Progenitor cell of endocrine pancreas (in vitro differentiated cells): Measurements from ENCODE around the gene PHTF1. TPM values are rescaled to one million over a fixed set of nuclear protein-coding genes. Genes with fewer than 3 reads are reported as not detected.
A peak's percentile ranks its signal among the peaks of the same experiment; 100 is the strongest.

Experiments
- DNase-seq: peaks from one replicate; pipeline ENCODE4 v3.0.0; 2021; ENCODE audit warnings: low spot score; ENCODE audit not compliant: unreplicated experiment
- H3K27ac Mint-ChIP-seq: 2 replicates; pipeline ENCODE4 v1.8.0; 2021; ENCODE audit warnings: mild to moderate bottlenecking, moderate library complexity, mixed read lengths
- H3K27me3 Mint-ChIP-seq: 2 replicates; pipeline ENCODE4 v1.8.0; 2021; ENCODE audit warnings: mixed read lengths
- H3K36me3 Mint-ChIP-seq: 2 replicates; pipeline ENCODE4 v1.8.0; 2022; ENCODE audit warnings: mixed read lengths; ENCODE audit not compliant: insufficient read depth
- H3K4me1 Mint-ChIP-seq: 2 replicates; pipeline ENCODE4 v1.8.0; 2021; ENCODE audit warnings: low read depth, mixed read lengths
- H3K4me3 Mint-ChIP-seq: 2 replicates; pipeline ENCODE4 v1.8.0; 2021; ENCODE audit warnings: low read depth, mild to moderate bottlenecking, moderate library complexity, mixed read lengths
- H3K9me3 Mint-ChIP-seq: 2 replicates; pipeline ENCODE4 v1.8.0; 2021; ENCODE audit warnings: low read depth, mixed read lengths
- total RNA-seq: library from RNA; stranded (reverse); gene quantifications from 2 replicates; pipeline ENCODE4 v1.2.1, GENCODE V29; 2021
- TF ChIP-seq, protein P1 (sequence below): fragments of 200-600 bp; sonication (generic); IDR thresholded peaks from one replicate; pipeline ENCODE4 v1.5.0; 2021; ENCODE audit warnings: antibody characterized with exemption, mild to moderate bottlenecking; ENCODE audit not compliant: unreplicated experiment

PHTF1 gene
- total RNA-seq, 1 donor from 2014 or later, result 51.3 TPM

DNA sequence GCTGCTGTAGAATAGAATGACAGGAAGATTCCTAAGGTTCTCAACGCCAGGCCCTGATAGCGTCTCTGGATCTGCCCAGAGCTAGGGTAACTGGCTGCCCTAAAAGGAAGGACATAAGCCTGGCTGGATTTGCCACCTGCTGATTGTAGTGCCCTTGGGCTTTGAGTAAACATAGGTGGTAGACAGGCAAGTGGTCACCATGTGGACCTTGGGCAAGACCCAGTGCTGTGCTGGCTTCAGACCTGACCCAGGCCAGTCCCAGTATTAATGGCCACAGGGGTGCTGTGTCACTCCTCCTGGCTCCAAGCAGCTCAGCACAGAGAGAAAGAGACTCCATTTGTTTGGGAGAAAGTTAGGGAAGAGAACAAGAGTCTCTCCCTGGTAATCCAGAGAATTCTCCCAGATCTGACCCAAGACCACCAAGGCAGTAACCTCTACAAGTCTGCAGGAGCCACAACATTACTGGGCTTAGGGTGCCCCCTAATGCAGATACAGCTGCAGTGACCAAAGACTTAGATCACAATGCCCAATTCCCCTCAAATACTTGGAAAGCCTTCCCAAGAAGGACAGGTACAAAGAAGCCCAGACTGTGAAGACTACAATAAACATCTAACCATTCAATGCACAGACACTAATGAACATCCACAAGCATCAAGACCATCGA lies 44.5 kb downstream of the PHTF1 start:
- Mint-ChIP-seq H3K27me3 (no peaks in the 10 kb centered on the region), H3K36me3 (peaks cover 41% of the 10 kb centered on the region), H3K9me3 (peaks cover 15% of the 10 kb centered on the region), H3K4me1 (no peaks in the 10 kb centered on the region), H3K27ac (peak overlapping the region; percentile 27), H3K4me3 (no peak overlapping the region)
- DNase-seq, result no peak
- TF ChIP-seq, protein P1, sequence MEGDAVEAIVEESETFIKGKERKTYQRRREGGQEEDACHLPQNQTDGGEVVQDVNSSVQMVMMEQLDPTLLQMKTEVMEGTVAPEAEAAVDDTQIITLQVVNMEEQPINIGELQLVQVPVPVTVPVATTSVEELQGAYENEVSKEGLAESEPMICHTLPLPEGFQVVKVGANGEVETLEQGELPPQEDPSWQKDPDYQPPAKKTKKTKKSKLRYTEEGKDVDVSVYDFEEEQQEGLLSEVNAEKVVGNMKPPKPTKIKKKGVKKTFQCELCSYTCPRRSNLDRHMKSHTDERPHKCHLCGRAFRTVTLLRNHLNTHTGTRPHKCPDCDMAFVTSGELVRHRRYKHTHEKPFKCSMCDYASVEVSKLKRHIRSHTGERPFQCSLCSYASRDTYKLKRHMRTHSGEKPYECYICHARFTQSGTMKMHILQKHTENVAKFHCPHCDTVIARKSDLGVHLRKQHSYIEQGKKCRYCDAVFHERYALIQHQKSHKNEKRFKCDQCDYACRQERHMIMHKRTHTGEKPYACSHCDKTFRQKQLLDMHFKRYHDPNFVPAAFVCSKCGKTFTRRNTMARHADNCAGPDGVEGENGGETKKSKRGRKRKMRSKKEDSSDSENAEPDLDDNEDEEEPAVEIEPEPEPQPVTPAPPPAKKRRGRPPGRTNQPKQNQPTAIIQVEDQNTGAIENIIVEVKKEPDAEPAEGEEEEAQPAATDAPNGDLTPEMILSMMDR, result no peak

DNA sequence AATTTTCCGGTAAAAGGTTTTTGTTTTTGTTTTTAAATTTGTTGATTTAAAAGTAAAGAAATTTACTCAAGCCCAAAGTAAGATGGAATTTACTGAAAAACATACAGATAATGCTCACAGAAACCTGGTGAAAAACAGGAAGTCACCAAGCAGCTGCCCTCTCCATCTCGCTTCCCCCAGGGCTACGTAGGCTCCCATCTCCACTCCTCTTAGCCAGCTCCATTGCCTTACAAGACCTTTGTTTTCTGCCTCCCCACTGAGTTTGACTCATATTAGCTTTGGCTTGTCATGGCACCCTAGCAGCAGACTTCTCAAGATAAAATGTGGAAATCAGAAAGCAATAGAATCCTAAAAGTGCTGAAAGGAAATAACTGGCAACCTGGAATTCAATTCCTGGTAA lies 57.9 kb downstream of the PHTF1 start:
- no peak overlapping the region for H3K27ac Mint-ChIP-seq
- H3K4me3 Mint-ChIP-seq, result no peak overlapping the region
- H3K36me3 Mint-ChIP-seq, result peaks cover 24% of the 10 kb centered on the region
- H3K9me3 Mint-ChIP-seq, result no peaks in the 10 kb centered on the region
- TF ChIP-seq, protein P1, result no peak
- no peaks in the 10 kb centered on the region for H3K4me1 Mint-ChIP-seq
- DNase-seq, result no peak
- H3K27me3 Mint-ChIP-seq, result no peaks in the 10 kb centered on the region

DNA sequence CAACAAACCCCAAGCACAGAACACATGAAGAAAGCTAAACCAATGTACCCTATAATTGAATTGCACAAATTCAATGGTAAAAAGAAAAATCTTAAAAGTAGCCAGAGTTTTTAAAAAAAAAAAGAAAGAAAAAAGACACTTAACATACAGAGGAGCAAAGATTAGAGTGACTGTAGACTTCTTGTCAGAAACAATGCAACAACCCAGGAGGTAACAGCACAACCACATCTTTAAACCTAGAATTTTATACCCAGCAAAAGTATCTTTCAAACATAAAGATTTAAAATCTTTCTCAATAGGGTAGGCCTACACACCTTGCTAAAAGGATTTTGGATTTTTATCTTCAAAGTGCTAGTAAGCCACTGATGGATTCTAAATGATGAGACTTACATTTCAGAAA lies 64.4 kb downstream of the PHTF1 start:
- Mint-ChIP-seq H3K36me3 (peaks cover 64% of the 10 kb centered on the region), H3K4me3 (no peak overlapping the region), H3K27me3 (no peaks in the 10 kb centered on the region), H3K4me1 (no peaks in the 10 kb centered on the region), H3K9me3 (peaks cover 33% of the 10 kb centered on the region), H3K27ac (no peak overlapping the region)
- no peak for DNase-seq
- TF ChIP-seq, protein P1, result no peak

DNA sequence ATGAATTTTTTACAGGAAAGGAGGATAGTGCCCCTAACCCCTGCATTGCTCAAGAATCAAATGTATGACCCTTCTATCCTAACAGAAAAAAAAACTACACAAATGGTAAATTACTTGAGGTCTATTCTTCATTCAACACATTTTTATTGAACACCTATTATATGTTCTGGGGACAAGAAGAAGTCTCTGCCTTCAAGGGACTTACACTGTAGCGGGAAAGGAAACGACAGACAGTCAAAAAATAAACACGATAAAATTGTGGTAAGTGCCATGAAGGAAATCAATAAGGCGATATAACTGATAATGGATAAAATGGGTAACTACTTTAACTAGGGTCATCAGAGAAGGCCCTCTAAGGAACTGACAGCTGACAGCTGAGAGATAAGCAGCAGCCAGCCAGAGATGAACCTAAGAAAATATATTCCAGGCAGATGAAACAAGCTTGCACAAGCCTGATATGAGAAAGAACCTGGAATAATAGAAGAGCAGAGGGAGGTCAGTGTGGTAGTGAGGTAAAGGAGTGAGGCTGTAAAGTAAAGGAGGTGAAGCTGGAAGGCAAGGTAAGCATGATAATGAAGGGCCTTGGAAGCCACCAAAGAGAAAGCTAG lies 66.4 kb downstream of the PHTF1 start:
- TF ChIP-seq, protein P1, result no peak
- Mint-ChIP-seq H3K27me3 (no peaks in the 10 kb centered on the region), H3K4me1 (no peaks in the 10 kb centered on the region), H3K9me3 (peaks cover 37% of the 10 kb centered on the region), H3K36me3 (peaks cover 68% of the 10 kb centered on the region), H3K27ac (no peak overlapping the region), H3K4me3 (no peak overlapping the region)
- DNase-seq, result no peak

DNA sequence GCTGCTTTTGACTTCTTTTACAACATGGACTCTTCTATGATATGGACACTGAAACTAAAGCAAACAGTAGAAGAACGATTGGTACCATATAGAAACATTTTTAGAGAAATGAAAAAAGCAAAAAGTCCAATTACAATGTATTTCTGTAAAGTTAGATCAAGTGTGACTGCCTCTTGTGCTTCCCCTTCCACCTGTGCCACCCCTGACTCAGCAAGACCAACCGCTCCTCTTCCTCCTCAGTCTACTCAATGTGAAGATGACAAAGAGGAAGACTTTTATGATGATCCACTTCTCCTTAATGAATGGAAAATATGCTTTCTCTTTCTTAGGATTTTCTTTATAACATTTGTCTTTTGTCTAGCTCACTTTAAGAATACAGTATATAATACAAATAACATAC lies 66.9 kb downstream of the PHTF1 start:
- H3K27me3 Mint-ChIP-seq, result no peaks in the 10 kb centered on the region
- no peak overlapping the region for H3K27ac Mint-ChIP-seq
- no peaks in the 10 kb centered on the region for H3K4me1 Mint-ChIP-seq
- DNase-seq, result no peak
- H3K36me3 Mint-ChIP-seq, result peaks cover 65% of the 10 kb centered on the region
- peaks cover 37% of the 10 kb centered on the region for H3K9me3 Mint-ChIP-seq
- no peak overlapping the region for H3K4me3 Mint-ChIP-seq
- TF ChIP-seq, protein P1, result no peak
